Measurements from ENCODE around the gene IGFL2.

The IGFL2 gene

DNA sequence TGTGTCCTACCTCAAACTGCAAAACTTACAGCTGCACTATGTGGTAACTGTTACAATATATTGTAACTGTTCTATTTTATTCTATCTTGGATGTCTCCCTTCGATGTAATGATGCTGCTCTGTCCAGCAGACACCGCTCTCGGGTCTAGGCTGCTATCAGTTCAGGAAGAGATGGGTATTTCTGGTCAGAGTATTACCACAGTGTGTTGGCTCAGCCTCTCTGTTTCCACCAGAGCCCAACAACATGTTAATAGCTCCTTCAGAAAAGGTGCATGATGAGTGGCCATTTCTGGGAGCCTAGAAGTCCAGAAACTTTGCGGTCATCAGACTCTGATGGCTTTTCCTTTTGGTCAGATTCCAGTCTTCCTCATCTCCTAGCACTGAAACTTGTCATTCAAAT, 45.6 kb downstream of the IGFL2 start:
- TF ChIP-seq GATA2 (IDR thresholded peaks at IDR 0.05; ENCODE audit: low read depth, low read length) (no peak), GATA3 (IDR thresholded peaks at IDR 0.05; ENCODE audit: low read depth, low read length) (no peak)

DNA sequence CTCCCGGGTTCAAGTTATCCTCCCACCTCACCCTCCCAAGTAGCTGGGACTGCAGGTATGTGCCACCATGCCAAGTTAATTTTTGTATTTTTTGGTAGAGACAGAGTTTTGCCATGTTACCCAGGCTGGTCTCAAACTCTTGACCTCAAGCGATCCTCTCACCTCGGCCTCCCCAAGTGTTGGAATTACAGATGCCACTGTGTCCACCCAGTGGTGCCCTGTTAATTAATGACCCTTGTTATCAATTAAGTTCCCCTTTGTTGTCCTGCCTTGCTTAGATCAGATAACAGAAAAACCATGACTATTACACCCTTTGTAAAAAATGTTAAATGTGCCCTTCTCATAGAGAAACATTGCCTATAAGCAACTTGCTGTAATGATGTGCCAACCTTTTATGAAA, 47.1 kb downstream of the IGFL2 start:
- TF ChIP-seq GATA2 (IDR thresholded peaks at IDR 0.05; ENCODE audit: low read depth, low read length) (no peak), GATA3 (IDR thresholded peaks at IDR 0.05; ENCODE audit: low read depth, low read length) (no peak)

DNA sequence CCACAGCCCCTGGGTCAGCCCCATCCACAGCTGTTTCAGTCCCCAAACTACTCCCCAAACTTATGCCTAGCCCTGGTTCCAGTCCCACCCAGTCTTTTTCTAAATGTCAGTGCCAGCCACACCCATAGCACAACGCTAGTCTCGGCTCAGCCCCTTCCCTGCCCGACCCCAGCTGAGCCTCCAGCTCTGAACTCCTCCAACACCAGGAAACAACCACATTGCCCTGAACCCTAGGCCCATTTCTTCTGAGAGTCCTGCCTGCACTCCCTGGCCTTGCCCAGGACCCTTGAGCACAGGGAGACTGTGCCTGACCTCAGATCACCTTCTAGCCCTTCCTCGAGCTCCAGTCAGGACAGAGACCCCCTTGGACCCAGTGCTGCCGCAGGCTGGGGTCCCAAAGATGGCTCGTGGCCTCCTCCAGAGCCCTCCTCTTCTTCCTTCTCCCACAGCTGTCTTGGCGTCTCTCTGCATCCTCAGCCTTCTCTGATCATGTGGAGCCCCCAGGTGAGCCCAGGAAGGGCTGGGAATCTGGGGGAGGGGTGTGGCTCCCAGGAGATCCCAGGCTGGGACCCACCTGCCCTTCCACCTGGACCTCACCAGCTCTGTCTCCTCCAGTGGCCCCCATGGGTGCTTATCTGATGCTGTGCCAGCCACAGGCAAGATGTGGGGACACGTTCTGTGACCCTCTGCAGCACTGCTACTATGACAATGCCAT, 48.5 kb downstream of the IGFL2 start:
- TF ChIP-seq GATA2 (IDR thresholded peaks at IDR 0.05; ENCODE audit: low read depth, low read length) (no peak), GATA3 (IDR thresholded peaks at IDR 0.05; ENCODE audit: low read depth, low read length) (no peak)

DNA sequence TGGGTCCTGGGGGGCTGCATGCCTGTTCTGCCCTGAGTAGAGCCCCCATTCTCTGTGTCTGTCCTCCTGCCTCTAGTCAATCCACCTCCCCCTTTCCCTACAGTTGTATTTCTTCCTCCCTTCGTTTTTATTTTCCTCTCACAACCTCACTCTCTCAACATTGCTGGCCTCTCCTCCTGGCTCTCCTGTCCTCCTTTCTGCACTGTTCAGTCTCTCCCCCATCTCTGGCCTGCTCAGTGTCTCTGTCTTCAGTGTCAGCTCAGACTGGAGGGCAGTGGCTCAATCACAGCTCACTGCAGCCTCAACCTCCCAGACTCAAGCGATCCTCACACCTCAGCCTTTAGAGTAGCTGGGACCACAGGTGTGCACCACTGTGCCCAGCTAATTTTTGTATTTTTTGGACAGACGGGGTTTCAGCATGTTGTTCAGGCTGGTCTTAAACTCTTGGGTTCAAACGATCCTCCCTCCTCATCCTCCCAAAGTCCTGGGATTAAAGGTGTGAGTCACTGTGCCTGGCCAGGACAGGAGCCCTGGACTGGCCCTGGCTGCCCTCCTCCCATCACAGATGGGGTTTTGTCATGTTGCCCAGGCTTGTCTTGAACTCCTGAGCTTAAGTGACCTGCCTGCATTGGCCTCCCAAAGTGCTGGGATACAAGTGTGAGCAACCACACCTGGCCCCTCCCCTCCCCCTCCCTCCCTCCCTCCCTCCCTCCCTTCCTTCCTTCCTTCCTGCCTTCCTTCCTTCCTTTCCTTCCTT, 49.5 kb downstream of the IGFL2 start:
- TF ChIP-seq GATA3 (IDR thresholded peaks at IDR 0.05; ENCODE audit: low read depth, low read length) (no peak), GATA2 (IDR thresholded peaks at IDR 0.05; ENCODE audit: low read depth, low read length) (no peak)

DNA sequence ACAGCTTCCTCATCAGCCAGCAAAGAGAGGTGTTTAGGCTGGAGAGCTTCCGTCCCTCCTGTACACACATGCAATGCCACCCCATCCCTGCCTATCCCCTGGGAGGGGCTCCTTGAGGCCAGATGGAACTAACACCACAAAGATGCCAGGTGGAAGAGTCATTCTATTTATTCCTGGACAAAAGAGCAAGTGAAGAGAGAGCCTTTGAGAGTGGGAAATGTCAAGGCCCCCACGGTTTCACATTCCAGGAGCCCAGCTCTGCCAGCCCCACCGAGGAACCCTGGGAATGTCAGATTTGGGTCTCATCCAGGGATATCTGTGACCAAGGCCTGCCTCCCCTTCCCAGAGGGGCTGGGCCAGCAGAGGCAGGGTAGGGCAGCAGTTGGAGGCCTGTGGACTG, 50.7 kb downstream of the IGFL2 start:
- no peak for TF ChIP-seq GATA3 (IDR thresholded peaks at IDR 0.05; ENCODE audit: low read depth, low read length)
- no peak for TF ChIP-seq GATA2 (IDR thresholded peaks at IDR 0.05; ENCODE audit: low read depth, low read length)

DNA sequence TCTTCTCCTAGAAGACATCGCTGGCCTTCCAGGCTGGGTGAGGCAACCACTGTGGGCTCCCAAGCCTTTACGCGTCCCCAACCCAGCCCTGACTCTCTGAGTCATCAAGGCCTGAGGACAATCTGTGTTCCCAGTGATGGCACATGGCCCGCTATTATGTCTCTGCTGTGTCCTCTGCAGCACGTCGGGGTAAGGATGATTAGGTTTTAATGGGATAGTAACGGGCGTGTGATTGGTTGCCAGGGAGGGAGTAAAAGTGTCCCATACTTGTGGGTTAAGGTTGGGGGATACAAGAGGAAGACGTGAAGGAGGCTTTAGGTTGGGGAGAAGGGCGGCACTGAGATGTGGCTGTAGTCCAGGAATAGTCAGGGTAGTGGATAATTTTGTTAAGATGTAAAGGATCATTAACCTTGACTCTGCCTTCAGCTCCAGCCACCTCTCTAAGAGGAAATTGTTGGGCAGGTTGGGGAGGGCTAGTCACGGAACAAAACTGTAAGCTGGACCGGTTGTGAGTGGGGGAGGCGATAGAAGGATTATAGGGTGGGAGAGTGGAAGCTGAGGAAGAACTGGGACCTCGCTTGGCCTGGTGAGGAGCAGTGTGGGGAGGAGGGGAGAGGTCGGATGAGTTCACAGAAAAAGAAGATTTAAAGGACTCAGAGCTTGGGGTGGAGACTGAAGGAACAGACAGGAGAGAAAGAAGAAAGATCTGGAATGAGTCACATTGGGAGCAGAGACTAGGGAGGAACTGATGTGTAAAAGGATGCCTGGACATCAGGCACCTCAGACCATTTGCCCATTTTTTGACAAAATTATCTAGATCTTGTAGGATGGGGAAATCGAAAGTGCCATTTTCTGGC, 53.6 kb downstream of the IGFL2 start:
- TF ChIP-seq GATA2 (IDR thresholded peaks at IDR 0.05; ENCODE audit: low read depth, low read length) (no peak), GATA3 (IDR thresholded peaks at IDR 0.05; ENCODE audit: low read depth, low read length) (no peak)

DNA sequence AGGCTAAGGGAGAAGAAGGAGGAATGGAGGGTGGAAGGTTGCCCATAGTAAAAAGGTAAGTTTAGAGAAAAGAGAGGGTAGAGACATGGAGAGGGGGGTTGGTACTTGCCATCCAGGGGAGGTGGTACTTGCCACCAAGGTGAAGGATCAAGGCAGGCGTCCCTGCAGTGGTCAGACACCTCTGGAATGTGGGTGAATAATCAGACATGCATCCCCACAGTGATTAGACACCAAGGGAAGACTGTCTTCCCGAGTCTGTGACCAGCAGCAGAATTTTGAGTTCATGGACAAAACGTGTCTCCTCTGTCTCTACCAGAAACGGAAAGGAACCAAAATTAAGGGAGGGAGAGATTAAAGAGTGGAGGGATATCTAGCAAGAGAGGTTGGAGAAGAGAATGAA, 54.4 kb downstream of the IGFL2 start:
- TF ChIP-seq GATA2 (IDR thresholded peaks at IDR 0.05; ENCODE audit: low read depth, low read length), result no peak
- TF ChIP-seq GATA3 (IDR thresholded peaks at IDR 0.05; ENCODE audit: low read depth, low read length), result no peak

DNA sequence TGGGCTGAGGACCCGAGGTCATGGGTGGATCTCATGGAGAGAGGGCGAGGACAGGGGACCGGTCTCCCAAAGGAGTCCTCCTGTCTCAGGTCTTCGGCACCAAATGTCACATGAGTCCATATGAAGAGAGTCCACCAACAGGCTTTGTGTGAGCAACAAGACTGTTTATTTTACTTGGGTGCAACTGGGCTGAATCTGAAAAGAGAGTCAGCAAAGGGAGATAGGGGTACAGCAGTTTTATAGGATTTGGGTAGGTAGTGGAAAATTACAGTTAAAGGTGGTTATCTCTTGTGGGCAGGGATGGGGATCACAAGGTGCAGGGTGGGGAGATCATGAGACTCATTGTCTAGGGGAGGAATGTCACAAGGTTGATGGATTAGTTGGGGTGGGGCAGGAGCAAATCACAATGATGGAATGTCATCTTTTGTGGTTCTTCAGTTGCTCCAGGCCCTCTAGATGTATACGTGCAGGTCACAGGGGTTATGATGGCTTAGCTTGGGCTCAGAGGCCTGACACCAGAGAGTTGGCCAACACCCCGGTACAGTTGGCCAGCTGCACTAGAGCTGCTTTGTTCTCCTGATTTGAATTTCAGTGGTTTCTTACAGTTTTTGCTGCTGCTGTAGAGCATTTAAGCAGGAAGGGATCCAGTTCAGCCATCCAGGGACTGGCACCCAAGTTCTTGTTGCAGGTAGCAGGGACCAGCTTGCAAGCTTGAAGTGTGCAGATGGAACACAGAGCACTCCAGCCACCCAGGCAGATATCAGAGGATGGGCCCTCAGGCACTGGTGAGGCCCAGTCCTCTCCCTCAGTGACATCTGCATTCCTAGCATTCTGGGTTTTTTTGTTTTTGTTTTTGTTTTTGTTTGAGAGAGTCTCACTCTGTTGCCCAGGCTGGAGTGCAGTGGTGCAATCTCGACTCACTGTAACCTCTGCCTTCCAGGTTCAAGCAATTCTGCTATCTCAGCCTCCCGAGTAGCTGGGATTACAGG, 55.1 kb downstream of the IGFL2 start:
- TF ChIP-seq GATA3 (IDR thresholded peaks at IDR 0.05; ENCODE audit: low read depth, low read length) (no peak), GATA2 (IDR thresholded peaks at IDR 0.05; ENCODE audit: low read depth, low read length) (no peak)

DNA sequence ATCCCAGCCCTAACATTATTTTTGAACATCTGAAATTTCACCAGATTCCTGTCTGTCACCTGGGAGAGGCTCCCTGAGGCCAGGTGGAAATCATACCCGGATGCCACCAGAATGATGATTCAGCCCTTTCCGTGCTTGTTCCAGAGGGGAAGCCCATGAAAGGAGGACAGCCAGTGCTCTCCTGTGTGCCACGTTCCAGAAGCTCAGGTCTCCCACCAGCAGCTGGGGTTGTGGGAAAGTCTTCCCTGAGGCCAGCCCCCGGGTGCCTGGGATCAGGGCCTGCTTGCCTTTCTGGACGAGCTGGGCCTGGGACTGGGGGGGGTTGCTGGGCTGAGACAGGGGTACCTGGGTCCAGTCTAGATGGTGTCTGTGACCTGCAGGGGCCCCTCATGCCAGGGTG, 56.0 kb downstream of the IGFL2 start:
- TF ChIP-seq GATA2 (IDR thresholded peaks at IDR 0.05; ENCODE audit: low read depth, low read length) (no peak), GATA3 (IDR thresholded peaks at IDR 0.05; ENCODE audit: low read depth, low read length) (no peak)

DNA sequence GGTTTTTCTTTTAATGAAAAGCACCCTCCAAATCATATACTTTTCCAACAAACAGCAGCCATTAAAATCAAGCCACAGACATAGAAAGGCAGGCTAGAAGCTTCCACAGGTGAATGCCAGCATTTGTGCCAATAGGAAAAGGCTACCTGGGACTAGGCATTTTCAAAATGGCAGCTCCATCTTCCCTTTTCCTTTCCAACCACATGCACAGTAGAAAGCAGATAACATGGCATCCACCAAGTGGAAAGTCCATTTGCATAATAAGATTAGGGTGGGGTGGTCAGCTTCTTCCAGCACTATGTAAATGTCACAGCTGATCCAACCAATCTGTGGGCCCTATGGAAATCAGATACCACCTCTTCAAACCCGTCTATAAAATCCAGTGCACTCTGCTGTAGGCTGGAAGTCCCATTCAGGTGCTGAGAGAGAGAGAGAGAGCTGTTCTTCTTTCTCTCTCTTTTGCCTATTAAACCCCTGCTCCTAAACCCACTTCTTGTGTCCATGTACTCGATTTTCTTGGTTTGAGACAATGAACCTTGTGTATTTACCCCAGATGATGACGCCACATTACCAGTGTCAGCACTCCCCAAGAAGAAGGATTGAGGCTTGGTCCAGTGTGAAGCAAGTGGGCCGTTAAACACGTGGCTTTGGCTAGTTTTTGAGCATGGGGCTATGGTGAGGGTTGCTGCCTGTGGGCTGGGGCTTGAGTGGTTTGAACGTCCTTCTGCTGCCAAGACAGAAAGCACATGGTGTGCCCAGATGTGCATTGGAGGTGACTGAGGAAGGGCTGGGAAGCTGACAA, 57.3 kb downstream of the IGFL2 start:
- TF ChIP-seq GATA2 (IDR thresholded peaks at IDR 0.05; ENCODE audit: low read depth, low read length) (no peak), GATA3 (IDR thresholded peaks at IDR 0.05; ENCODE audit: low read depth, low read length) (no peak)

DNA sequence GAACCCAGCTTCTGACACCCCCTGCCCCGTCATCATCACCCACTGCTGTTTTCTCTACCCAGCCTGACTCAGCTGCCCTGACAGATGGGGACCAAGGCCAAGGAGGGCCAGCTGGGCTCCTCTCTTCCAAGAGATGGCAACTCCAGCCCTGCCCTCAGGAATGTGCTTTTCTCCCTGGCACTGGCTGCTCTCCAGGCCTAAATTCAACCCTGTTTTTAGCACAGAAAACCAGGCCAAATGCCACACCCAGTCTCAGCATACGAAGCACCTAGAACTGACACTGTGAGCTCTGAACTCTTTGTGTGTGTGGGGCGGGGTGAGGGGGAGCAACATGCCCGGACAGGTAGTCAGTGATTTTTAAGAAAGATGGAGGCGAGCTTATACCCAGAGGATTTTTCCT, 58.1 kb downstream of the IGFL2 start:
- TF ChIP-seq GATA2 (IDR thresholded peaks at IDR 0.05; ENCODE audit: low read depth, low read length), result no peak
- TF ChIP-seq GATA3 (IDR thresholded peaks at IDR 0.05; ENCODE audit: low read depth, low read length), result no peak

DNA sequence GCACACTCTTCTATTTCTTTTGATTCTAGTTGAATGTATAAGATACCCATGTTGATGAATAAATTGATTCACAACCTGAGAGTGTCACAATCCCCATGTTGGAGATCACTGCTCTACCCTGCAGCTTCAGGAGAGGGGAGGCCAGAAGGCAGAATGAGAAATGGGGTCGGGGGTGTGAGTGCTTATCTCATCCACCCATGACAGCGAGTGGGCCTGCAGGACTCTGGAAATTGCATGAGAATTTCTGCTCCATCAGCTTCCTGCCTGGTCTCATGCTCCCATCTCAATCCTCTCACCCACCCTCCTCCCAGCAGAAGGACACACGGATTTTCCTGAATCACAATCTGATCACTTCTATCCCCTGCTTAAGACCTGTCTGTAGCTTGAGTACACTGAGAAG, 58.6 kb downstream of the IGFL2 start:
- no peak for TF ChIP-seq GATA2 (IDR thresholded peaks at IDR 0.05; ENCODE audit: low read depth, low read length)
- TF ChIP-seq GATA3 (IDR thresholded peaks at IDR 0.05; ENCODE audit: low read depth, low read length), result no peak

DNA sequence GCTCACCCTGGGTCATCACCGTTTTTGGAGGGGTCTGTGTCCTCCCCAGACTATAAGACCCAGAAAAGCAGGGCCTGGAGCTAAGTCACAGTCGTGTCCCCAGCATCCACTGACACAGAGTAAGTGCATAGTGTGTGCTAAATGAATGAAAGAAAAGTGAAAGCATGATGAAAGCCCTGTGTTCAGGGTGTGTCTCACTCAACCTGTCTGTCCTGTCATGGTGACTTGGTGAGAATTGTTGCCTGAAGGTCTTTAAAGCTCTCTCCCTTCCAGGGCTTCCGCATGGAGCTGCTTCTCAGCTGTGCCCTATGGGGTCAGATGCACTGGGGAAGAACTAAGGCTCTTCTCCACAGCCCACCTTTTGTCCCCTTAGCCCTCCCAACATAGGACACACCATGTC, 61.0 kb downstream of the IGFL2 start:
- TF ChIP-seq GATA3 (IDR thresholded peaks at IDR 0.05; ENCODE audit: low read depth, low read length), result no peak
- TF ChIP-seq GATA2 (IDR thresholded peaks at IDR 0.05; ENCODE audit: low read depth, low read length), result no peak

All from SH-SY5Y (cell line).